ENCODE data around the gene HOMER2. TPM values are rescaled to one million over a fixed set of nuclear protein-coding genes. Genes with fewer than 3 reads are reported as not detected.

Gene HOMER2
- total and polyA plus RNA-seq, 2 donors (not counting 3 experiments of a cell fraction or from before 2014, with no cell fraction given): 0.60 to 0.68 TPM

DNA sequence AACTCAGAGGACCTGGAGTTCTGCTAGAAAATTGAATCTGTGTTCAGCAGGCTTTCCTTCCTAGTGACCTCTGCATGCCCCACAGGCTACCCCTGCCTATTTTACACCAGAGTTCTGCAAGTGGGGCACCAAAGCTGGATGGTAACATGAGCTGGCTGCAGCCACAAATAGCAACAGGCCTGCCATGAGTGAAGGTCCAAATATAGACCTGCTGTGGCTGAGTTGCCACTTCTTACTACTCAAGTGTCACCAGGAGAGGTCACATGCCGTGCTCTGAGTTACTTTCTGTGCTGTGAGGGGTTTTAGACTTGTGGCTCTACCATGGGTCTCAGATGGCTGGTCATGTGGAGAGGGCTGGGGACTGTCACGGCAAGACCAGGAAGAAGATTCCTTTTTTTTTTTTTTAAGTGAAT is 146.5 kb downstream of the HOMER2 start, which contains the start of gene FSD2:
FSD2 (minus strand) TSS at position 76 of the 413 bp plus-strand sequence. CDS start 18,679 bp downstream, outside the sequence.
- no peaks in the 10 kb centered on the region for H3K9me3 ChIP-seq (replicated peaks; ENCODE audit: control insufficient read depth, insufficient read depth, low read length)
- TF ChIP-seq JUN (IDR thresholded peaks at IDR 0.05; ENCODE audit: borderline replicate concordance, insufficient read depth, insufficient read length, low read depth): no peak
- TF ChIP-seq FOS (IDR thresholded peaks at IDR 0.05; ENCODE audit: borderline replicate concordance, insufficient read depth, low read length): no peak
- TF ChIP-seq EZH2 (IDR thresholded peaks at IDR 0.05; ENCODE audit: borderline replicate concordance, low read depth, low read length, severe bottlenecking): no peak
- no peak for TF ChIP-seq POLR2AphosphoS5 (IDR thresholded peaks at IDR 0.05; ENCODE audit: insufficient read depth, low read depth, low read length)
- TF ChIP-seq MAX (IDR thresholded peaks at IDR 0.05; ENCODE audit: insufficient read depth, insufficient read length): no peak
- no peak for TF ChIP-seq CTCF (IDR thresholded peaks at IDR 0.05; ENCODE audit: extremely low read depth in 1 of 2, insufficient read depth in 1 of 2, low read depth in 1 of 2, low read length in 2 of 2)
- TF ChIP-seq MYC (IDR thresholded peaks at IDR 0.05; ENCODE audit: low read depth, low read length): no peak
- no peak for TF ChIP-seq POLR2A (IDR thresholded peaks at IDR 0.05; ENCODE audit: low read depth, low read length)
- TF ChIP-seq GATA2 (IDR thresholded peaks at IDR 0.05; ENCODE audit: insufficient read depth, insufficient read length, low read depth, low read length): no peak
- H3K79me2 ChIP-seq (ENCODE audit: control insufficient read depth, insufficient read depth, low read length): peaks cover 10% of the 10 kb centered on the region
- H3K4me2 ChIP-seq (ENCODE audit: insufficient read depth, low read length): no peak within 1 kb of the TSS
- DNase-seq (ENCODE audit: low read depth, low spot score) (no peak), FAIRE-seq (no peak)
- POLR2A ChIA-PET: no interaction called here
- H2AFZ ChIP-seq (ENCODE audit: low read depth, low read length): no peak within 1 kb of the TSS
- no TSS peak for BruUV-seq (replicated peaks)
- CTCF ChIA-PET: no interaction called here
- no peaks in the 10 kb centered on the region for H3K9me1 ChIP-seq (replicated peaks; ENCODE audit: control insufficient read depth, extremely low read depth, insufficient read depth, low read length)
- dilution Hi-C loops (cut with MboI; ENCODE audit: extremely low pct_ligation_motif_present, low sequenced_read_pairs): no loop called here
- no peak within 1 kb of the TSS for H3K9ac ChIP-seq (replicated peaks; ENCODE audit: extremely low read depth, insufficient read depth, low read length)
- no peaks in the 10 kb centered on the region for H4K20me1 ChIP-seq (replicated peaks; ENCODE audit: control insufficient read depth, extremely low read depth, insufficient read depth, low read length)
- H3K27ac ChIP-seq (ENCODE audit: insufficient read depth, low read depth, low read length): no peak within 1 kb of the TSS
- intact Hi-C loops (cut with micrococcal nuclease): no loop called here
- no peak within 1 kb of the TSS for H3K4me3 ChIP-seq (replicated peaks in 1 of 3; ENCODE audit: insufficient read depth in 1 of 3, low read depth in 1 of 3, low read length in 3 of 3)
- H3K4me1 ChIP-seq (ENCODE audit: control insufficient read depth, extremely low read depth, insufficient read depth, low read length): no peaks in the 10 kb centered on the region
- H3K36me3 ChIP-seq (ENCODE audit: control insufficient read depth in 2 of 2, extremely low read depth in 1 of 2, insufficient read depth in 2 of 2, low read length in 2 of 2): no peaks in the 10 kb centered on the region
- peaks cover 0 to 13% of the 10 kb centered on the region in 2 experiments for H3K27me3 ChIP-seq (ENCODE audit: control insufficient read depth in 2 of 2, insufficient read depth in 2 of 2, low read length in 2 of 2)

Measured in endothelial cell of umbilical vein (primary cell).